ENCODE data around the gene F3.

The F3 gene

DNA sequence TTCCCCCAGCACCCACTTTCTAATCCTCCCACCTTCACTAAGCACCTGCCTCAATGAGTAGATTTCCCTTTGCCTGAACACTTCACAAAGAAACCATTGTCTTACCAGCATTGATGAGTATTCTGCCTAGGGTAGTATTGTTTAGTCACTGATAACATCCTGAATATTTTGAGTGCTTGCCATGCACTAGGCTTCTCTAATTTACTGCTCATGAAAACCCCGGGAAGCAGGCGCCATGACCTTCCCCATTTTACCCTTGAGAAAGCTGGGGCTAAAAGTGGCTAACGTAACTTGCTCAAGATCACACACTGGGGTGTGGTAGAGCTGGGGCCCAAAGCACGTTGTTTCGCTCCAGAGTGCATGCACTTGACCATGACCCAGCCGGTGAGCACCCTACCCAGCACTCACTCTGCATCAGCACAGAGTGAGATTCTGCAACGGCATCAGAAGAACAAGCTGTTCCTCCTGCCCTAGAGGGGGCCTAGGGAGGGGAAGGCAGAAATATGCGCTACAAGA, 10.6 kb upstream of the F3 start:
- DNase-seq (ENCODE audit: low read depth in 2 of 2): no peak

- no peak for DNase-seq (ENCODE audit: low read depth in 2 of 2)
These were observed 9.9 kb upstream of the F3 start for GRCh38 chr1:94551449-94551848.

- no peak for DNase-seq (ENCODE audit: low read depth in 2 of 2)
These were observed 9.3 kb upstream of the F3 start for GRCh38 chr1:94550800-94551241.

DNA sequence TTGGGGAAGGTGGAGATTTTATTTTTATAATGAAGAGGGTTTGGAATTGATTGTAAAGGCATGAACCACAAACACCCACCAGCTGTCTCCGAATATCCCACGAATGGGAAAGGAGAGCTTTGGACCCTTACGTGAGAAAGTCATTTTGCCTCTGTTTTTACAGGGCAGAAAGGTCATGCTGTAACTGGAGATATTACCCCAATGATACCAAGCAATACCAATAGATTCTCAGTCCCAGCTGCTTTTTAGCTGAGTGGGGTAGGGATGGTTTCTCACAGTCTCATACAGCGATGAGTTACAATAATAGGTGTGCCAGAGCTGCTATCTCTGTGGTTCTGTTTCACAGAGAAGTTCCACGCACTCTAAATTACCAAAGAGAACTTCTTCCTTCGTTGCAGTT, 8.8 kb upstream of the F3 start:
- DNase-seq (ENCODE audit: low read depth in 2 of 2): no peak

DNA sequence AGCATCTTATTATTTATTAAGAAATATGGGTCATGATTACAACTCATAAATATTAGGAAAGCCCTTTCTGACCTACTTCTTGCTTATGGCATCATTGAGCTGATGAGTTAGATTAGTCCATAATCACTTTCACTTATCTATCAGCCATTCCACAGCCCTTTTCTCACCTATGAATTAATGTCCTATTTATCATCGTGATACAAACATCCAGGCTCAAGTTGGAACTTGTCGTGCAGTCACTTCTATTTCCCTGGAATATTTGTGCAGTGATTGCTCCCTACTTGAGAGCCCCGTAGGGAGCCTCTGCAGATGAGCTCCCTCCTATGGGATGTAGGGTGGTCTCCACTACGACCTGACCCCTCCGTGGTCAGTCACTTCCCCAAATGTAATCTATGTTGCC, 8.1 kb upstream of the F3 start:
- no peak for DNase-seq (ENCODE audit: low read depth in 2 of 2)

- DNase-seq (ENCODE audit: low read depth in 2 of 2): no peak
These were observed 3.3 kb upstream of the F3 start for GRCh38 chr1:94544706-94545490.

- no peak for DNase-seq (ENCODE audit: low read depth in 2 of 2)
These were observed 2.5 kb upstream of the F3 start for GRCh38 chr1:94543893-94544635.

- no peak for DNase-seq (ENCODE audit: low read depth in 2 of 2)
These were observed 1.4 kb upstream of the F3 start for GRCh38 chr1:94543001-94543400.

DNA sequence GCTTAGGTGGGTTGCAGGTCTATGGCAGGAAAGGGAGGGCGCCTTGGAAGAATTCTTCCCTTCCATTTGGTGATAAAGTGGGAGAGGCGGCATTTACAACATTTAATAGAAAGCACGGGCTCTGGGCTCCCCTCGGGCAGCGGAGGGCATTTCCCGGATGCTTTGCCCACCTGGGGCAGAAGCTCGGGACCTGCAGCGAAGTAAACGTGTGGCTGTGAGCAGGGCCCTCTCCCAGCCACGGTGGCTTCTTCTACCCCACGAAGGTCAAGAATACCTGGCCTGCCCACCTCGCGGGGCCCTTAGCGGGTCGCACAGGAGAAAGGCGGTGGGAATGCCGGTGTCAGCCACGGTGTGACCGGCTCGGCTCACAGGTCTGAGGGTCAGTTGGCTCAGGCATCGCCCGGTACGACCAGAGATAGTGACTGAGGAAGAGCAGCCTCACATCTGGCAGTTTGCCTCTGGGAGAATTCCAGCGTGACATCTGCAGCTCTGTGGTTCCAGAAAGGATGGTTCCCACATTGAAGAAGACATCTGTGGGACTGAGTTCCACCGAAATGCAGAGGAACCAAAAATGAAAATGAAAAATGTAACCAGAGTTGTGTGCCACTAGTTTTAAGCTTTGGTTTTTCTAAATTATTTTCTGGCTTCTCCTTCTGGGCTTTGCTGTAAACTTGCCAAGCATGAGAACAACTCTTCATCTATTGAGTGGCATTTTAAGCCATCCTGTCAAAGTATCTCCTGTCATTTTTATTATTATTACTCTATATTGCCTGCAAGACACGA, 720 bp upstream of the F3 start:
- no peak for DNase-seq (ENCODE audit: low read depth in 2 of 2)

DNA sequence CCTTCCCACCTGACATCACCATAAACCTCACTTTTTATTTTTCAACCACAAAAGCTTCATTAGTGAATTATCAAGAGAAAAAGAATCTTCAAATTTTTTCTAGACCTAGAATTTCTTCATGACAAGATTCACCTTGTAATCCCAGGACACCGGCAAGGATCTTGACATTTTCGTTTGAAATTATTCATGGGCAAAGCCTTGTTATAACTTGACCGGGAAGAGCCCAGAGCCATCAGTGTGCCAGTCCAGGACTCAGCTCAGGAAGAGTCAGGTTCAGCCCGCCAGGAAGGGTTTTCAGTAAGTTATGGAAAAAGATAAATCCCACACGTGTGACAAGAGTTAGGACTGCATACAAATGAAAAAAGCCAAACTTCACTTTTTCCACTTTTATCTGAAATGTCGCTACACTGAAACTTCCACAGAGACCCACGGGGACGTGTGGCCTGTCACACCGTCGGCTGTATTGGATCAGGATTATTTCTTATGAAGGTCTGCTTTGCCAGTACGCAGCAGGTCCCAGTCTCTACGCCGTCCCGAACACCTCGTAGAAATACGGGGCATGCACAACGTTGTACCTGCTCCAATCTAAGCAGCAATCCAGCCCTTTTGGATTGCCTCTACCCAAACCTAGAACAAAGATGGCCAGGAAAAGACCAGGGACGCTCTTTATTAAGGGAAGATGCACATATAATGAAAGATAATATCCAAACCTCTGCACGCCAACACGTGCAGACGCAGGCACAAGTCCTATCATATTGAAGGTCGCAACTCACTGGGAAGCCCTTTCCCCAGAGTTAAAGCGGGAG, 916 bp downstream of the F3 start:
- DNase-seq (ENCODE audit: low read depth in 2 of 2): no peak

GRCh38 chr1:94539496-94539895, 2.1 kb downstream of the F3 start:
- DNase-seq (ENCODE audit: low read depth in 2 of 2): no peak

DNA sequence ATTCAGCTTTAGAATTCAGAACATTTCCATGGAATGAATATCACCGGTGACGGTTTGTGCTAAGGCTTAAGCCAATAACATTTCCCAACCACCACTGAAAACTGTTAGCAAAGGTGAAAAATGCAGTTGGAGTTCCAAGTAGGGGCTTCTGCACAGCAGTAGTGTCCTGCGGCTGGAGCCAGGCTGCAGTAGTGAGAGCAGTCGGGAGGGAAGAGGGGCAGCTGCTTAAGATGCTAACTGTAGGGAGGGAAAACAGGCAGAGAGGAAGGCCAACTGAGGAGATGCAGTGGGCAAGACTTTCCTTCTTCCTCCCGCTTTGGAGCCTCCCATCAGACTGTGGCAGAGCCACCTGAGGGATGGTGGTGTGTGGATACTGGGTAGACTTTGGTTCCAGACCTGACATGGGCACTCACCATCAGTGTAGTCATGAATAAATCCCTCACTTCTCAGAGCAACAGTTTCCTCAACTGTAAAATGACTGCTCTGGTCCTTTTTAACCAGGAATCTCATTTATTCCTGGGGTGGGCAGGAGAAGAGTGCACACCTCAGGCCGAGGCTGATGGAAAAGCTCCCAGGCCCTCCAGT, 3.2 kb downstream of the F3 start:
- DNase-seq (ENCODE audit: low read depth in 2 of 2): no peak

GRCh38 chr1:94537254-94537653, 4.3 kb downstream of the F3 start:
- DNase-seq (ENCODE audit: low read depth in 2 of 2): no peak

DNA sequence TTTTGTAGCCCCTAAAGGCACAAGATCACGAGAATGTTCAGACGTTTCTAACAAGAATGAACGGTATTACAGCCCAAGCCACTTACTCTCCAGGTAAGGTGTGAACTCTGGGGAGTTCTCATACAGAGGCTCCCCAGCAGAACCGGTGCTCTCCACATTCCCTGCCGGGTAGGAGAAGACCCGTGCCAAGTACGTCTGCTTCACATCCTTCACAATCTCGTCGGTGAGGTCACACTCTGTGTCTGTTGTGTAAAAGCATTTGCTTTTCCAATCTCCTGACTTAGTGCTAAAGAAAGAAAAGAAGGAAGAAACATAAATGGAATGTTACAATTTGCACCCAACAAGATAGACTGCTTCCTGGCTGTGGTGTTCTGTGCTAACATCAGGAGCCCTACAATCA, 5.7 kb downstream of the F3 start:
- no peak for DNase-seq (ENCODE audit: low read depth in 2 of 2)

- no peak for DNase-seq (ENCODE audit: low read depth in 2 of 2)
These were observed 6.5 kb downstream of the F3 start for GRCh38 chr1:94535095-94535494.

DNA sequence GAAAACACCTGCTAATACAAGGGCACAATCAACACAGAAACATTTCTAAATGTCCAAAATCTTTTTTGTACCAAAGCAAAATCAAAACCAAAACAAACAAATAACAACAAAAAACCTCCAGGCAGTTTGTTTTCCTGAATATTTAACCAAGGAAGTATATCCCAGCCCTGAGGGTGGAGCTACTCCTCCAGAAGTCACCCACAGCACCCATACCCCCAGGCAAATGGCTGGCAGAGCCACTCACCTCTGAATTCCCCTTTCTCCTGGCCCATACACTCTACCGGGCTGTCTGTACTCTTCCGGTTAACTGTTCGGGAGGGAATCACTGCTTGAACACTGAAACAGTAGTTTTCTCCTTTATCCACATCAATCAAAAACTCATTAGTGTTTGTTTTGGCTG, 9.5 kb downstream of the F3 start:
- DNase-seq (ENCODE audit: low read depth in 2 of 2): no peak

GRCh38 chr1:94531664-94532063, 9.9 kb downstream of the F3 start:
- DNase-seq (ENCODE audit: low read depth in 2 of 2): no peak

- DNase-seq (ENCODE audit: low read depth in 2 of 2): no peak
These were observed 11.1 kb downstream of the F3 start for GRCh38 chr1:94530373-94530878.

DNA sequence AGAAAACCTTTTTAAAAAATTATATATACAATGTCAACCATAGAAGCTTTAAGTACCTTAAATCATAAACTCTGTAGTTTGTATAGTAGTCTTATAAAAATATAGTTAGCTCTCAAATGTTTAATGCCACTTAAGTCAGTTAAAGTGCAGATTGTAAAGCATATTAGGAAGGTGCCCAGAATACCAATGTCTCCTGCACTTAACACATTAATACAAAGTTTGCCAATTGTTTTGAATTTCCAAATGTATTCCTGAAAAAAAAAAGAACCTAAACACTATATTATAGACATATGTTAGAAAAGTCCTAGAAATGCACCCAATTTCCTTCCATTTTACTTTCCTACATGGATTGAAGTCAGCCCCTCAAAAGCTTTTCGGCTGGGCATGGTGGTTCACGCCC, 12.1 kb downstream of the F3 start:
- DNase-seq (ENCODE audit: low read depth in 2 of 2): no peak

DNA sequence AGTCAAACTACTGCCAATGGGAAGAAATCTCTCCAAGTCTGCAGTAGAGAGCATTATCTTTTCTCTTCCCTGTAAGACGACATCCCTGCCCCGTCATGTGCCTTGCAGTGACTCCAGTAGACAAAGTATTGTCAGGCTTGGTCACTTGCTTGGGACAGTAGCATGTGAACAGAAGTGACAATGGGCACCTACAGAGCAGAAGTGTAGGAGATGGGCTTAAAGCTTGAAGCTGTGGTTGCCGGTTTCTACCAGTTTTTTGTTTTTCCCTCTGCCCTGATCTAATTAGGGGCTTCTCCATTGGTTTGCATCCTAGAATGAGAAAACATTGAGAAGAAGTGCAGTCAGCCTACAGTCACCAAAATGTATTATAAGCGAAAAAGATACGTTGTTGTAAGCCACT, 12.7 kb downstream of the F3 start:
- DNase-seq (ENCODE audit: low read depth in 2 of 2): no peak

GRCh38 chr1:94528299-94528698, 13.3 kb downstream of the F3 start:
- DNase-seq (ENCODE audit: low read depth in 2 of 2): no peak
